ENCODE measurements around the gene TCF21.

GRCh38 chr6:133895573-133896343, 6.8 kb downstream of the TCF21 start:
- TF ChIP-seq, protein P1, sequence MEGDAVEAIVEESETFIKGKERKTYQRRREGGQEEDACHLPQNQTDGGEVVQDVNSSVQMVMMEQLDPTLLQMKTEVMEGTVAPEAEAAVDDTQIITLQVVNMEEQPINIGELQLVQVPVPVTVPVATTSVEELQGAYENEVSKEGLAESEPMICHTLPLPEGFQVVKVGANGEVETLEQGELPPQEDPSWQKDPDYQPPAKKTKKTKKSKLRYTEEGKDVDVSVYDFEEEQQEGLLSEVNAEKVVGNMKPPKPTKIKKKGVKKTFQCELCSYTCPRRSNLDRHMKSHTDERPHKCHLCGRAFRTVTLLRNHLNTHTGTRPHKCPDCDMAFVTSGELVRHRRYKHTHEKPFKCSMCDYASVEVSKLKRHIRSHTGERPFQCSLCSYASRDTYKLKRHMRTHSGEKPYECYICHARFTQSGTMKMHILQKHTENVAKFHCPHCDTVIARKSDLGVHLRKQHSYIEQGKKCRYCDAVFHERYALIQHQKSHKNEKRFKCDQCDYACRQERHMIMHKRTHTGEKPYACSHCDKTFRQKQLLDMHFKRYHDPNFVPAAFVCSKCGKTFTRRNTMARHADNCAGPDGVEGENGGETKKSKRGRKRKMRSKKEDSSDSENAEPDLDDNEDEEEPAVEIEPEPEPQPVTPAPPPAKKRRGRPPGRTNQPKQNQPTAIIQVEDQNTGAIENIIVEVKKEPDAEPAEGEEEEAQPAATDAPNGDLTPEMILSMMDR (IDR thresholded peaks at IDR 0.05) = no peak
- TF ChIP-seq POLR2AphosphoS5 (IDR thresholded peaks at IDR 0.05) (peak in 1 of 4 donors; percentile 28), POLR2A (IDR thresholded peaks at IDR 0.05) (no peak), EP300 (IDR thresholded peaks at IDR 0.05) (no peak)

Measured in sigmoid colon (tissue), 4 donors.